ENCODE data around the gene QSOX2.

QSOX2 gene

DNA sequence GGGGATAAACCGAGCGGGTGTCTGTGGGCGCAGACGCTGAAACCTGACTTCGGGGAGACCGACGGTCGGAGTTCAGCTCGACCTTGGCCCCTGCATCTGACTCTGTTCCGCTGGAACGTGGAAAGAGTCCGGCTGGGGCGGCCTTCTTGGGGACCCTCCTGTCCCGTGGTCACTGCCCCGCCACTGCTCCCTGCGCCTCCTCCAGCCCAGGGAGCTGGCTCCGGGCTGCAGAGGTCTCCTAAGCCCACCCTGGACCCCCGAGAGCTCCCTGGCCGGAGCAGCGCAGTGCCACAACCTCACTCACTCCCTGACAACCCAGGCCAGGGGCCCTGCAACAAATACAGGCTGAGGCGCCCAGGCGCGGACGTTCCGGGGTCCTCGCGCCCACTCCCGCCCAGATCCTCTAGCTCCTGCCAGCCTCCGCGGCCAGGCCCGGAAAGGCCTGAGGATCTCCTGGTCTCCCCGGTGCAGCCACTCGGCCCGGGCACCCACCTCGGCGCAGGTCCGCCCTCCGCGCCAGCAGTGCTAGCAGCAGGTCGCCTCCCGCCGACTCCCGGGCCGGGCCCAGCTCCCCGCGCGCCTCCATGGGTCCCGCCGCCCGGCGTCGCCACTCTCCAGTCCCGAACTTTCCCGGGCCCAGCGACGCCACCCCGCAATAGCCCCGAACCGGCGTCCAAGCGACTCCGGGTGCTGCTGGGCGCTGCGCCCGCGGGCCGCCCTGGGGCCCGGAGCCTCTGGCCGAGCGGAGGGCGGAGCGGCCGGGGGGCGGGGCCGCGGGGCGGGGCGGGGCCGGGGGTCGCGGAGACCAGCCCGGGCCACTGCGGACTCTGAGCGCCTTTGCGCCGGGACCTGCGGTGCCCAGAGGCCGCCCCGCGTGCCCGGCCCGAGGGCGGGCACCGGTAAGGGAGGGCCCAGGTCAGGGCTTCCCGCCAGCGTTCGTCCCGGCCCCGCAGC is 42.9 kb downstream of the QSOX2 start:
- no peak for DNase-seq

DNA sequence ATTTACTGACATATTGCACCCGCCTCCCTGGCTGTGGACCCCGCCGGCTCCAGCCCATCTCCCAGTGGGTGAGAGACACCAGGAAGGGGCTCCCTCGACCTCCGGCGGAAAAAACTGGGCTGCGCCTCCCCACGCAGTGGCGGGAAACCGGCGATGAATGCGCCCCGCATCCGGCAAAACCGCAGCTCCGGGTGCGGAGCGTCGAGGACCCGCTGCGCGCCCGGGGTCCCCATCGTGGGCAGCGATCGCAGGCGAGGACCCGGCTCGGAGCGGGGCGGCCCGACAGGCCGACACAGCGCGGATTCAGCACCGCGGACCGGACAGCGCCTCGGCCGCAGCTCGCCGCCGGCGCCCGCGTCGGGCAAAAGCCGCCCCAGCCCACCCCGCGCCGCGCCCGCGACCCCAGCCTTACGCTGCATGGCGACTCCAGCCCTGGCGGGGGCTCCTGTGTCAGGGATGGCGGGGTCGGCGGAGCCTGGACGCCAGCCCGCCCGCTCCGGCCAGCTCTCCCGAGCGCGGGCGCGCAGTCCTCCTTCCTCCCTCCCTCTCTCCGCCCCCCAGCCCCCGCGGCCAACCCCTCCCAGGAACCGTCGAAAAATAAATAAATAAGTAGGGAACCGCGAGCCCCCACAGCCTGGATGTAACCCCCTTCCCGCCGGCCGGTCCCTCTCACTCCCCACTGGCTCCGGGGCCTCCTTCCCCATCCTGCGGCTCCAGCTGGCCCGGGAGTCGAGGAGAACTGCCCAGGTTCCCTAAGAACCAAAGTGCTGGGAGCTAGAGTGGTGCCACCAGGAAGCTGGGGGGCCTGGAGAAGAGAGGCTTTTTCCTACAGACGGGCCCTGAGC is 43.8 kb downstream of the QSOX2 start:
- DNase-seq = peak in 3 of 4 experiments; percentile 5 to 59 (median 43)

- no peak for DNase-seq
Observed at GRCh38 chr9:136201174-136201573, 44.4 kb downstream of the QSOX2 start.

GRCh38 chr9:136200424-136200823 is 45.2 kb downstream of the QSOX2 start:
- no peak for DNase-seq

GRCh38 chr9:136199391-136200288 is 46.0 kb downstream of the QSOX2 start:
- no peak for DNase-seq

- DNase-seq = peak in 2 of 4 experiments; percentile 11 to 36
Observed at GRCh38 chr9:136198605-136199083, 47.0 kb downstream of the QSOX2 start.

DNA sequence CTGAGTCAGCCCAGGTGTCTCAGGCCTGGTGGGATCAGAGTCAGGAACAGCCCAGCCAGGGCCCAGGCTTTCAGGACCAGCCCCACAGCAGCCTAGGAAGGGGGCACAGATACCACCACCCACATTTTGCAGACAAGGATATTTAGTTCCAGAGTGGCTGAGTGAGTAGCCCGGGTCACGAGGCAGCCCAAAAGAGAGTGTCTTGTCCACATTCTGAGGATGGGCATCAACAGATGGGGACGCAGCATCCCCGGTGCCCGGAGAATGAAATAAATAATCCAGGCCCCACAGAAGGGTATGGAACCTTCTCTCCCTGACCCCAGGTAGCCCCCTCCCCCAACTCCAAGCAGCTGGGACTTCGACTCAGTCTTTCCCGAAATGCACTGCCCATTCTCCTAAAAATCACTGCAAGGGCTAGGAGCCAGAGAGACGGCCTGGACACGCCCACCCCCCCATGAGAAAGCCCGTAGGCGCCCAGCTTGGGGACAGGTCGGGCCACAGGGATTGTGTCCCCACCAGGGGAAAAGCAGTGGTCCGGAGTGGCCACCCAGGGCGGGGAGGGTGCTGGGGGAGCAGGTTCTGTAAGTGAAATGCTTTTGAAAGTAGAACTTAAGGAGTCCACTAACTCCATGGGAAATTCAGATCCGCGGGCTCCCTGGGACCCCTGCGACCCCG is 47.5 kb downstream of the QSOX2 start:
- DNase-seq = no peak

DNA sequence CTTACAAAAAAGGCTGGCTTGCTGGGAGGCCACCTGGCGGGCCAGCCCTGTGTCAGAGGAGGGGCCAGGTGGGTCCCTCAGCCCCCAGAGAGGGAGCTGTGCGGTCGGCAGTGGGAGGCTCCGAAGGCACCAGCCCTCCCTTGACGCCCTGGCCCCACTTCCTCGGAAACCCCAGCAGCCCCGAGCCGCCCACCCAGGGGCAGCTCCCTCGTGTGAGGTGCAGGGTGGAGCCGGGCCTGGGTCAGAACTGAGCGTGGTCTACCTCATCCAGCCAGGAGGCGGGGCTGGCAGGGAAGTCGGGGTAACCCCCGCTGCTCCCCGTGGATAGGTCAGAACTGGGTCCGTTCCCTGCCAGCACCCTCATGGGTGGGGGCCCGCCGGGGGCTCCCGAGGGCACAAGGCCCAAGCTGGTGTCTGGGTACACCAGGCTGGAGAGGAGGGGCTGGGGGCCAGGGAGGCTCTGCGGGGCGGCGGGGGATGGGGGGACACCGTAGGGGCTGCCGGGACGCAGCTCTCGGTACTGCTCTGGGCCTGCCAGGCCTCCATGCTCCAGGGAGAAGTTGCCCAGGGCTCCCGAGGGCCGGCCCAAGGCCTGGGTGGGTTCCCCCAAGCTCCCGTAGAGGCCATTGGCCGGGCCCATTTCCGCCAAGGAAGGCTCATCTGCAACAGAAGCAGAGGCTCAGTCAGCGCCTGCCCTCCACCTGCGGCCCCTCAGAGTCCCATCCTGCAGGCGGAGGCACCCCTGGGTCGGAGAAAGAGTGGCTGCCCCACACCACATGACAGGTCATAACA is 48.3 kb downstream of the QSOX2 start:
- no peak for DNase-seq

DNA sequence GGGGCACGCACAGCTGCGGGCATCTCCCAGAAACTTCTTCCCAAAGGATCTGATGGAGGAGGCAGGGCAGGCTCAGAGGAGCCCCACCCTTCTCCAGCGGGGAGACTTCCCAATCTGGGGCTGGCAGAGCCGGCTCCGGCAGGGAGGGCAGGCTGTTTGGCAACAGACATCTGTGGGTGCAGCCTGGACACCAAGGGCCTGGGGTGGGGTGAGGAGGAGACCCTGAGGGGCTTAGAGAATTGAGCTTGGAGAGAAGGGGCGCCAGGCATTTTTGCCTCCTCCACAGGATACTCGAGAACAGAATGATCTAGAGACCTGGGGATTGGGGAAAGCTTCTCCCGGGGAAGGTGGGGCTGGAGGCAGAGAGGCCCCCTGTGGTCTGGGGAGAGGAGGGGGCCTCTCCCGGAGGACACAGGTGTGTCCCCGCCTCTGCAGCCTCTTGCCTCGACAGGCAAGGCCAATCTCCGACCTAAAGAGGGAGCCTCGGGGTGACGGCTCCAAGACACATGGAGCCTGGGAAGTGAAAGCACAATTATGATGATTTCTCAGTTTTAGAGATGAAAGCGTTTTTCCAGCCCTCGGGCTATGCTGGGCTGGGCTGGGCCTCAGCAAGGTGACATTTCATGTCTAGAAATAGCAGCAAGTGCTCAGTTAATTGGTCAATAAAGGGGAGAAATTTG is 49.1 kb downstream of the QSOX2 start:
- DNase-seq = no peak

GRCh38 chr9:136194540-136194939 is 51.1 kb downstream of the QSOX2 start:
- no peak for DNase-seq

- no peak for DNase-seq
Observed at GRCh38 chr9:136193891-136194279, 51.7 kb downstream of the QSOX2 start.

DNA sequence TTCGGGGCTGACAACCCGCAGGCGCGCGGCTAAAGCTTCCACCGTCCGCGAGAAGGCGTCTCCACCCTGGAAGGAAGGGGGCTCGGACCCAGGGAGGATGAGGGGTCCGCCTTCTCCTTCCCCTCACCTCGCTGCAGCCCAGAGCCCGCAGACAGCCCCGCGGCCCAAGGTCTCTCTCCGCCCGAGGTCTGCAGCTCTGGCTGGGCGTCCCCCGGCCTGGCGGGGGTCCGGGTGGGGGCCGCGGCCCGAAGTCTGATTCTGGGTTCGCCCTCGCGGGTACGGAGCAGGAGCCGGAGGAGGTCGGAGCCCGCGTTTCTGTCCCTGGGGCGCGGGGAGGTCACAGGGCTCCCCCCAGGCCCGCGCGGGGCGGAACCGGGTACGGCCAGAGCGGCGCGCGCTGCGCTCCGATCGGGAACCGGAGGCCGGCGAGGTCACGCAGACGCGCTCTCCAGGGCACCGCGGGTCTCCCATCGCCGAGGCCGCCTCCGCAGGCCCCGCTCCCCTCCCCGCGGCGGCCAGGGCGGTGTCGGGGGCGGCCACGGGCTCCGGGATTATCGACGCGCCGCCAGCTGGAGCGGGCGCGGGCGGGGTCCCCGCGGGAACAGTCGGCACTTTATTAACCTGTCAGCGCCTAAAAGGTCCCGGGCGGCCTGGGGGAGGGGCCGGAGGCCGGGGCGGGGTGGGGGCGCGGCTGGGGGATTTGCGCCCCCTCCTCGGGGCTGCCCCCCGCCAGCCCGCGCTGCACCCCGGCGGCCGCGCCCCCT is 52.3 kb downstream of the QSOX2 start:
- DNase-seq = no peak

DNA sequence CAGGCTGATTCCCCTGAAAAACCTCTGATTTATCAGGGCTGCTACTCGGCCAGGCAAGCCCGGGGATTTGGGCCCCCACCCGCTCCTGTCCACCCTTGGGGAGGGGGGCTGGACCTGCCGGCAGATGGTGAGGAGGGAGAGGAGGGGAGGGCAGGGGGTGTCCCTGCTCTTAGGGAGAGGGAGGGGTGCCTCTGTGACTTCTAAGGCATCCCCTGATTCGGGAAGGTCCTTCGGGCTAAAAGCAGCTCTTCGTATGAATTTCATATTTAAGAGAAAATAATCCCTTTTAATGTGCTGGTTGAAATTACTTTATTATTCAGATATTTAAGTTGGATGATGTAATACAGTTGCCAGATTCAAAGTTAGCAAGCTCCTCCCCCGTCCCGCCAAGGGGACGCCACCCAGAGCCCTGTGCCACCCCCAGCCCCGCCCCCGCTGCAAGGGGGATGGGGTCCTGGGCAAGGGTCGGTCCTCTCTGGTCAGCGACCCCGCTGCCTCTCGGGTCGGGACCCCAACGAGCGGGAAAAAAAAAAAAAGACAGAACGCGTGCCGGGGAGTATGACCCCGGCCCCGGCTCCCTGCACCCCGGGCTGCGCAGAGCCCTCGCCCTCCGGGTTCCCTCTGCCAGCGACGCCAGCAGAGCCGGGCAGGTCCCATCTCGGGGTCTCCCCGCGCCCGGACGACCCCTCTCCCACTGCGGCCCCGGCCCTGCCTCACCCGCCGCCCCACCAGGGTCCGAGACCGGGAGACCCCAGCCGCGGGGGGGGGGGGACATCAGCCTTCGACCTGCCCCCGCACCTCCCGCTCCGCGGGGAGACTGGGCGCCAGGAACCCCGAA is 53.1 kb downstream of the QSOX2 start:
- no peak for DNase-seq

GRCh38 chr9:136191960-136192286 is 53.7 kb downstream of the QSOX2 start:
- DNase-seq = no peak

- DNase-seq = no peak
Observed at GRCh38 chr9:136191099-136191959, 54.3 kb downstream of the QSOX2 start.

DNA sequence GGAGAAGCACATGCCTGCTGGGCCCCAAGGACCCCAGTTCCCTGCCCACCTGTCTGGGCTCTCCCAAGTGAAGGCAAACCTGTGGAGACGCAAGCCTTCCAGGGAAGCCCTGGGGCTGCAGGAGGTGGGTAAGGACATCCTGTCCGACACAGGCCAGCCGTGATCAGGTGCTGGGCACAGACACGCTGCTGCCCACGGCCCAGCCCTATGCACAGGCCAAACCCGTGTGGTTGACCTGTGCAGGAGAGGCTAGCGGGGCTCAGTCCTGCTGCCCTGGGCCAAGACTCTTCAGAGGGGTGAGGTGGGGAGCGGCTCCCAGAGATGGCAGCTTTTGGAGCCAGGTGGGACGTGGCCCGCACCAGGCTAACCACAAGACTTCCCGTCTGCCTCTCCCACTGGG is 55.0 kb downstream of the QSOX2 start:
- DNase-seq = no peak

GRCh38 chr9:136190237-136190601 is 55.4 kb downstream of the QSOX2 start:
- no peak for DNase-seq

Data from suppressor macrophage (primary cell).